Parathyroid adenoma (tissue), 2 donors: ENCODE data around the gene ITSN1.

ENCODE experiments used
- H2AFZ ChIP-seq: fragments of 300-600 bp; sonication (generic); one replicate; pipeline ENCODE4 v1.7.0; 2017; ENCODE audit warnings: antibody characterized with exemption, mild to moderate bottlenecking
- H3K27ac ChIP-seq: fragments of 300-600 bp; sonication (generic); one replicate; pipeline ENCODE4 v1.7.0; 2017
- H3K27me3 ChIP-seq: fragments of 300-600 bp; sonication (generic); one replicate; pipeline ENCODE4 v1.7.0; 2017; ENCODE audit warnings: low read length; ENCODE audit not compliant: control insufficient read depth, insufficient read depth
- H3K36me3 ChIP-seq: fragments of 300-600 bp; sonication (generic); one replicate; pipeline ENCODE4 v1.7.0; 2017; ENCODE audit warnings: low read length; ENCODE audit not compliant: control insufficient read depth, insufficient read depth
- H3K4me1 ChIP-seq: fragments of 300-600 bp; sonication (generic); one replicate; pipeline ENCODE4 v1.7.0; 2017; ENCODE audit warnings: control low read depth
- H3K4me2 ChIP-seq: fragments of 300-600 bp; sonication (generic); one replicate; pipeline ENCODE4 v1.7.0; 2017; ENCODE audit warnings: low read length
- H3K4me3 ChIP-seq: fragments of 300-600 bp; sonication (generic); one replicate; pipeline ENCODE4 v1.7.0; 2017; ENCODE audit warnings: low read depth, low read length
- H3K79me2 ChIP-seq: fragments of 300-600 bp; sonication (generic); one replicate; pipeline ENCODE4 v1.7.0; 2017; ENCODE audit warnings: control low read depth
- H3K9ac ChIP-seq: fragments of 300-600 bp; sonication (generic); one replicate; pipeline ENCODE4 v1.7.0; 2017; ENCODE audit warnings: mild to moderate bottlenecking
- H3K9me3 ChIP-seq: fragments of 300-600 bp; sonication (generic); one replicate; pipeline ENCODE4 v1.7.0; 2017; ENCODE audit warnings: low read length; ENCODE audit not compliant: control insufficient read depth
- CTCF ChIP-seq: fragments of 300-600 bp; sonication (generic); IDR thresholded peaks from one replicate; pipeline ENCODE4 v1.7.0; 2017; ENCODE audit warnings: antibody characterized with exemption, mild to moderate bottlenecking
- donor health status: primary hyperparathyroidism.

The ITSN1 gene

GRCh38 chr21:33789697-33790096 is 147.4 kb downstream of the ITSN1 start:
- H3K9ac ChIP-seq = no peak overlapping the region
- H3K79me2 ChIP-seq = no peaks in the 10 kb centered on the region
- no peak overlapping the region for H3K27ac ChIP-seq
- no peak overlapping the region for H3K4me2 ChIP-seq
- no peak for TF ChIP-seq CTCF
- H3K4me1 ChIP-seq = no peaks in the 10 kb centered on the region
- no peaks in the 10 kb centered on the region for H3K36me3 ChIP-seq
- no peak overlapping the region for H2AFZ ChIP-seq
- H3K4me3 ChIP-seq = no peak overlapping the region
- no peaks in the 10 kb centered on the region for H3K27me3 ChIP-seq
- no peaks in the 10 kb centered on the region for H3K9me3 ChIP-seq

GRCh38 chr21:33791073-33791472 is 148.8 kb downstream of the ITSN1 start:
- Histone ChIP-seq H3K9me3 (no peaks in the 10 kb centered on the region), H3K4me2 (no peak overlapping the region), H2AFZ (no peak overlapping the region), H3K4me3 (no peak overlapping the region), H3K9ac (no peak overlapping the region), H3K27ac (no peak overlapping the region), H3K27me3 (no peaks in the 10 kb centered on the region), H3K4me1 (no peaks in the 10 kb centered on the region), H3K79me2 (no peaks in the 10 kb centered on the region), H3K36me3 (no peaks in the 10 kb centered on the region)
- TF ChIP-seq CTCF = no peak

- no peak overlapping the region for H3K4me3 ChIP-seq
- no peak overlapping the region for H3K4me2 ChIP-seq
- H2AFZ ChIP-seq = no peak overlapping the region
- no peaks in the 10 kb centered on the region for H3K27me3 ChIP-seq
- H3K4me1 ChIP-seq = no peaks in the 10 kb centered on the region
- no peak overlapping the region for H3K9ac ChIP-seq
- H3K36me3 ChIP-seq = no peaks in the 10 kb centered on the region
- no peak overlapping the region for H3K27ac ChIP-seq
- no peaks in the 10 kb centered on the region for H3K79me2 ChIP-seq
- TF ChIP-seq CTCF = no peak
- H3K9me3 ChIP-seq = no peaks in the 10 kb centered on the region
Measured at GRCh38 chr21:33794596-33794995, 152.3 kb downstream of the ITSN1 start.

GRCh38 chr21:33797565-33797964 is 155.3 kb downstream of the ITSN1 start:
- Histone ChIP-seq H3K36me3 (no peaks in the 10 kb centered on the region), H3K4me2 (no peak overlapping the region), H3K9me3 (no peaks in the 10 kb centered on the region), H3K4me1 (no peaks in the 10 kb centered on the region), H3K27ac (no peak overlapping the region), H2AFZ (no peak overlapping the region), H3K27me3 (no peaks in the 10 kb centered on the region), H3K79me2 (no peaks in the 10 kb centered on the region), H3K9ac (no peak overlapping the region), H3K4me3 (no peak overlapping the region)
- TF ChIP-seq CTCF = no peak

- Histone ChIP-seq H3K27me3 (no peaks in the 10 kb centered on the region), H3K4me1 (no peaks in the 10 kb centered on the region), H3K36me3 (no peaks in the 10 kb centered on the region), H3K4me2 (no peak overlapping the region), H3K79me2 (no peaks in the 10 kb centered on the region), H3K4me3 (no peak overlapping the region), H3K9ac (no peak overlapping the region), H3K27ac (no peak overlapping the region), H3K9me3 (no peaks in the 10 kb centered on the region), H2AFZ (no peak overlapping the region)
- no peak for TF ChIP-seq CTCF
Measured at GRCh38 chr21:33799378-33800090, 157.2 kb downstream of the ITSN1 start.
